ENCODE measurements around the gene EEIG2. TPM values are rescaled to one million over a fixed set of nuclear protein-coding genes. Genes with fewer than 3 reads are reported as not detected.

Gene EEIG2
- total RNA-seq: 2.1 and 2.7 TPM in 2 replicates

GRCh38 chr1:108559215-108560186 is at the start of gene EEIG2:
EEIG2 (plus strand) TSS chr1:108560100; CDS start chr1:108560429, 329 bp downstream.

Other genes starting within 250 kb of the EEIG2 start
- not detected in 2 replicates for gene NBPF6, start 109.8 kb upstream of the EEIG2 start, total RNA-seq
- gene HENMT1, start 101.0 kb downstream of the EEIG2 start, total RNA-seq: 1.6 and 6.7 TPM in 2 replicates
- gene PRPF38B, start 132.2 kb downstream of the EEIG2 start, total RNA-seq: 9.8 and 11.4 TPM in 2 replicates
- gene FNDC7, start 152.8 kb downstream of the EEIG2 start, total RNA-seq: not detected in 2 replicates
- gene STXBP3, start 186.6 kb downstream of the EEIG2 start, total RNA-seq: 21.5 and 61.0 TPM in 2 replicates

Data from hair follicular keratinocyte (primary cell).